ENCODE measurements around the gene C2CD2L.

- no peak for TF ChIP-seq MAFK (IDR thresholded peaks at IDR 0.05; ENCODE audit: partially characterized antibody)
- TF ChIP-seq HDAC2 (IDR thresholded peaks at IDR 0.05) = no peak
- no peak for TF ChIP-seq CTCF (IDR thresholded peaks at IDR 0.05)
- TF ChIP-seq POLR2A (IDR thresholded peaks at IDR 0.05; ENCODE audit: low read length) = no peak
Measured at GRCh38 chr11:119108857-119109221, 1.7 kb downstream of the C2CD2L start.

Data from A549 (cell line).